Type B pancreatic cell (in vitro differentiated cells): ENCODE results near the gene RNF133. TPM values are rescaled to one million over a fixed set of nuclear protein-coding genes. Genes with fewer than 3 reads are reported as not detected.

Experiments used
- DNase-seq: peaks from one replicate; pipeline ENCODE4 v3.0.0; 2021; ENCODE audit warnings: mixed read lengths; ENCODE audit not compliant: unreplicated experiment; ENCODE audit errors: extremely low spot score
- H3K27ac Mint-ChIP-seq: 2 replicates; pipeline ENCODE4 v1.8.0; 2021; ENCODE audit warnings: mild to moderate bottlenecking, mixed read lengths
- H3K27me3 Mint-ChIP-seq: 2 replicates; pipeline ENCODE4 v1.8.0; 2021; ENCODE audit warnings: mixed read lengths
- H3K36me3 Mint-ChIP-seq: 2 replicates; pipeline ENCODE4 v1.8.0; 2021; ENCODE audit warnings: mixed read lengths
- H3K4me1 Mint-ChIP-seq: one replicate; pipeline ENCODE4 v1.8.0; 2021; ENCODE audit warnings: mixed read lengths; ENCODE audit not compliant: unreplicated experiment
- H3K4me3 Mint-ChIP-seq: 2 replicates; pipeline ENCODE4 v1.8.0; 2021; ENCODE audit warnings: mild to moderate bottlenecking, mixed read lengths
- H3K9me3 Mint-ChIP-seq: 2 replicates; pipeline ENCODE4 v1.8.0; 2021; ENCODE audit warnings: mixed read lengths
- long read RNA-seq: library from polyadenylated mRNA; unstranded; transcript quantifications from one replicate; pipeline ENCODE4 v2.0.0, GENCODE V29; 2020
- total RNA-seq: library from RNA; stranded (reverse); gene quantifications from 2 replicates; pipeline ENCODE4 v1.2.1, GENCODE V29; 2021; ENCODE audit warnings: low replicate concordance
- TF ChIP-seq, protein P1 (sequence below): fragments of 200-600 bp; sonication (generic); conservative IDR thresholded peaks from 2 replicates; pipeline ENCODE4 v1.5.0; 2021; ENCODE audit warnings: antibody characterized with exemption, mild to moderate bottlenecking

Gene RNF133, protein sequence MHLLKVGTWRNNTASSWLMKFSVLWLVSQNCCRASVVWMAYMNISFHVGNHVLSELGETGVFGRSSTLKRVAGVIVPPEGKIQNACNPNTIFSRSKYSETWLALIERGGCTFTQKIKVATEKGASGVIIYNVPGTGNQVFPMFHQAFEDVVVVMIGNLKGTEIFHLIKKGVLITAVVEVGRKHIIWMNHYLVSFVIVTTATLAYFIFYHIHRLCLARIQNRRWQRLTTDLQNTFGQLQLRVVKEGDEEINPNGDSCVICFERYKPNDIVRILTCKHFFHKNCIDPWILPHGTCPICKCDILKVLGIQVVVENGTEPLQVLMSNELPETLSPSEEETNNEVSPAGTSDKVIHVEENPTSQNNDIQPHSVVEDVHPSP
- total RNA-seq: 0.22 TPM in 1 of 2 replicates, not detected in the other
- long read RNA-seq: 0 reads

DNA sequence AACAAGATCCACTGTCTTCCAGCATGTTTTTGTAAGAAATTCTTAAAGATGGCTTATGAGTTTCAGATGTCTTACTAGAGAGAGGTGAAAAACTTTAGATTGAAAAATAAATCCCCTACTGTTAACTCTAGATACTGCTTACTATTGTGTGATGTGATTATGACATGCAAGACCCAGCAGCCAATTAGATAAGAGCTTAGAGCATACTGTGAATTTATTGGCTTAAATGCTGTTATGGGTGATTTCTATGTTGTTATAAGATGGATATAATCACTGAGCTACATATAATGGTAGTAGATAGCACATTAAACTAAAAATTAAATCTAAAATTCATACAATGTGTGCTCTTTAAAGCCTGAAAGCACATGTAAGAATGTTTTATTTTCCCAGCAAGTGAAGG is at the start of gene RNF133:
TSS of gene RNF133 (minus strand) at position 101 of the 400 bp plus-strand sequence. CDS start 199 bp downstream, outside the sequence.
- H3K9me3 Mint-ChIP-seq: no peaks in the 10 kb centered on the region
- no peak for DNase-seq
- TF ChIP-seq, protein P1, sequence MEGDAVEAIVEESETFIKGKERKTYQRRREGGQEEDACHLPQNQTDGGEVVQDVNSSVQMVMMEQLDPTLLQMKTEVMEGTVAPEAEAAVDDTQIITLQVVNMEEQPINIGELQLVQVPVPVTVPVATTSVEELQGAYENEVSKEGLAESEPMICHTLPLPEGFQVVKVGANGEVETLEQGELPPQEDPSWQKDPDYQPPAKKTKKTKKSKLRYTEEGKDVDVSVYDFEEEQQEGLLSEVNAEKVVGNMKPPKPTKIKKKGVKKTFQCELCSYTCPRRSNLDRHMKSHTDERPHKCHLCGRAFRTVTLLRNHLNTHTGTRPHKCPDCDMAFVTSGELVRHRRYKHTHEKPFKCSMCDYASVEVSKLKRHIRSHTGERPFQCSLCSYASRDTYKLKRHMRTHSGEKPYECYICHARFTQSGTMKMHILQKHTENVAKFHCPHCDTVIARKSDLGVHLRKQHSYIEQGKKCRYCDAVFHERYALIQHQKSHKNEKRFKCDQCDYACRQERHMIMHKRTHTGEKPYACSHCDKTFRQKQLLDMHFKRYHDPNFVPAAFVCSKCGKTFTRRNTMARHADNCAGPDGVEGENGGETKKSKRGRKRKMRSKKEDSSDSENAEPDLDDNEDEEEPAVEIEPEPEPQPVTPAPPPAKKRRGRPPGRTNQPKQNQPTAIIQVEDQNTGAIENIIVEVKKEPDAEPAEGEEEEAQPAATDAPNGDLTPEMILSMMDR: no peak
- H3K27ac Mint-ChIP-seq: no peak within 1 kb of the TSS
- H3K4me1 Mint-ChIP-seq: no peaks in the 10 kb centered on the region
- no peak within 1 kb of the TSS for H3K4me3 Mint-ChIP-seq
- no peaks in the 10 kb centered on the region for H3K36me3 Mint-ChIP-seq
- H3K27me3 Mint-ChIP-seq: no peaks in the 10 kb centered on the region

DNA sequence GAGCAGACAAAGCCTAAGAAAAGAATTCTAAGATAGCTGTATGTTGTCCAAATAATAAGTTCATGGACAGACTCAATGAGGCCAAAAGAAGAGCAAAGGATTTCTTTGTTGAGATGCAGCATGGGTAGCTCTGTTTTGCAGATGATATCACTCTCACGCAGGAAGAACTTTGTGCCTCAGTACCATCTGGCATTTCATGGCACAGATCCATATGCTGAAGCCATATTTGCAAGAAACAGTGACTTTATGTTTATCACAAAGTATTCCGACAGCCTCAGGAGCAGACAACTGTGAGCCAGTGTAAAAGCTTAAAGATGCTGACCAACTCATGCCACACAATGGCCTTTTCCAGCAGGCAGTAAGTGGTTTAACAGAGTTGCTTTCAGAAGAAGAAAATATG is 49.3 kb upstream of the RNF133 start:
- Mint-ChIP-seq H3K4me1 (peaks cover 5% of the 10 kb centered on the region), H3K4me3 (no peak overlapping the region), H3K27ac (no peak overlapping the region), H3K27me3 (no peaks in the 10 kb centered on the region), H3K36me3 (no peaks in the 10 kb centered on the region), H3K9me3 (no peaks in the 10 kb centered on the region)
- DNase-seq: no peak
- TF ChIP-seq, protein P1: no peak

DNA sequence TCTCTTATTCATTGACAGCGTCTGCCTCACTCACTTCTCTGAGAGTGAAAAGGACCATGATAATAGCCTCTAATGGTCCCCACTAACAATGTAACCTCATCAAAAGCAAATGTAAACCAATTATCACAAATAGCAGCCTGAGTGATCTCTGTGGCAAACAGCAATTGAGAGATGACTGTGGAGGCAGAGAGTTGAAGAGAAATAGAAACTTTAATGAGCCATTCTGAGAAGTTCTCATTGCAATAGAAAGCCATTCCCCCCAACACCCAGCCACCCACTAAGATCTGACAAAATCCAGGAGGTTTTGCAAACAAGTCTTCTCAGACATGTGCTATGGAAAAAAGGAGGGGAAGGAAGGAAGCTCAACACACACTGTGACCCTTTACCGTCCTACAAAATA is 48.0 kb upstream of the RNF133 start:
- Mint-ChIP-seq H3K4me1 (no peaks in the 10 kb centered on the region), H3K4me3 (no peak overlapping the region), H3K9me3 (no peaks in the 10 kb centered on the region), H3K27ac (no peak overlapping the region), H3K36me3 (no peaks in the 10 kb centered on the region), H3K27me3 (no peaks in the 10 kb centered on the region)
- TF ChIP-seq, protein P1: no peak
- DNase-seq: no peak

DNA sequence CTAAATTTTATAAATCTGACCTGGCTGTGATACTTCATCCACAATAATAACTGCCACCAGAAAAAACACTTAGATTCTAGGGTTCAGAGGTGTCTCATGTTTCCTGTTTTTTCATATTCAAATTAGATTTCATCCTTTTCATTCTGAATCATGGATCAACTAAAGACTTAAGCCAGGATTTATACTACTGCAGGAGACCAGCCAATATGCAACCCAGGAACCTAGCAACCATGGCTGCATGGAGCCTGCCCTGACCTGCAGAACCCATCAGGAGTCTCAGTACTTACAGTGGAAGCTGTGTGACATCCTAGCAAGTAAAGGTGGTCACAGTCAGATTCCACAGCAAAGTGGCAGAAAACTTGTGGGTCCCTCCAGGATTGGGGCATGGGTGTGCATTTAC is 44.3 kb upstream of the RNF133 start:
- TF ChIP-seq, protein P1: no peak
- no peaks in the 10 kb centered on the region for H3K9me3 Mint-ChIP-seq
- no peak overlapping the region for H3K27ac Mint-ChIP-seq
- H3K36me3 Mint-ChIP-seq: no peaks in the 10 kb centered on the region
- no peaks in the 10 kb centered on the region for H3K27me3 Mint-ChIP-seq
- no peaks in the 10 kb centered on the region for H3K4me1 Mint-ChIP-seq
- no peak overlapping the region for H3K4me3 Mint-ChIP-seq
- no peak for DNase-seq

DNA sequence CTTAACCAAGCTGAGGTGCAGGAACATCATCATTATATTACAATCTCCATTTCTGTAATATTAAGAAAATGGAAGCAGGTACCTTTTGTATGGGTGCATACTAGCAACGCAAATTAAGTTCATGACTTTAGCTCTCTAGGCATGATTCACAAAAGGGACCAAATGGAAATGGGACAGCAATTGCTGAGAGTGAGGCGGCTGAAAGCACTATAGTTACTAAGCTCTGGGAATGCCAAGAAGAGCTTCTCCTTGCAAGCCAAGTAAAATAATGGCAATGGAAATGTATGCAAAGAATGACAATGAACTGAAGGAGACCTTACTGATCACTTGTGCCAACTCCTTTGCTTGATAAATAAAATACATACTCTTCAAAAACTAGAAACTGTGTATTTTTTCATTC is 40.0 kb upstream of the RNF133 start:
- no peak overlapping the region for H3K4me3 Mint-ChIP-seq
- no peaks in the 10 kb centered on the region for H3K36me3 Mint-ChIP-seq
- no peak overlapping the region for H3K27ac Mint-ChIP-seq
- H3K9me3 Mint-ChIP-seq: no peaks in the 10 kb centered on the region
- no peaks in the 10 kb centered on the region for H3K27me3 Mint-ChIP-seq
- TF ChIP-seq, protein P1: no peak
- H3K4me1 Mint-ChIP-seq: no peaks in the 10 kb centered on the region
- no peak for DNase-seq
